ENCODE data around the gene TBX1.

The TBX1 gene

GRCh38 chr22:19770349-19771220, 10.0 kb downstream of the TBX1 start:
- TF ChIP-seq, protein P1, sequence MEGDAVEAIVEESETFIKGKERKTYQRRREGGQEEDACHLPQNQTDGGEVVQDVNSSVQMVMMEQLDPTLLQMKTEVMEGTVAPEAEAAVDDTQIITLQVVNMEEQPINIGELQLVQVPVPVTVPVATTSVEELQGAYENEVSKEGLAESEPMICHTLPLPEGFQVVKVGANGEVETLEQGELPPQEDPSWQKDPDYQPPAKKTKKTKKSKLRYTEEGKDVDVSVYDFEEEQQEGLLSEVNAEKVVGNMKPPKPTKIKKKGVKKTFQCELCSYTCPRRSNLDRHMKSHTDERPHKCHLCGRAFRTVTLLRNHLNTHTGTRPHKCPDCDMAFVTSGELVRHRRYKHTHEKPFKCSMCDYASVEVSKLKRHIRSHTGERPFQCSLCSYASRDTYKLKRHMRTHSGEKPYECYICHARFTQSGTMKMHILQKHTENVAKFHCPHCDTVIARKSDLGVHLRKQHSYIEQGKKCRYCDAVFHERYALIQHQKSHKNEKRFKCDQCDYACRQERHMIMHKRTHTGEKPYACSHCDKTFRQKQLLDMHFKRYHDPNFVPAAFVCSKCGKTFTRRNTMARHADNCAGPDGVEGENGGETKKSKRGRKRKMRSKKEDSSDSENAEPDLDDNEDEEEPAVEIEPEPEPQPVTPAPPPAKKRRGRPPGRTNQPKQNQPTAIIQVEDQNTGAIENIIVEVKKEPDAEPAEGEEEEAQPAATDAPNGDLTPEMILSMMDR (IDR thresholded peaks at IDR 0.05; ENCODE audit: insufficient read depth, low read length, missing control alignments), result no peak
- DNase-seq (ENCODE audit: low read depth, low spot score), result no peak
- CTCF ChIA-PET, result interaction anchor here (2.1 kb wide), 2 partner anchors 8 to 40 kb away, joined by 5 to 10 read pairs; no protein-coding TSS in a partner anchor
- POLR2A ChIA-PET, result interaction anchor here (0.6 kb wide), 1 partner anchor 60 kb away, joined by 4 read pairs; no protein-coding TSS in a partner anchor
- H3K4me3 ChIP-seq (ENCODE audit: low read depth, low read length), result no peak overlapping the region

- H3K4me3 ChIP-seq (ENCODE audit: low read depth, low read length), result no peak overlapping the region
- ChIA-PET POLR2A (no interaction called here), CTCF (interaction anchor here (1.2 to 2.1 kb wide), 4 partner anchors 10 to 132 kb away, joined by 3 to 10 read pairs (median 6); no protein-coding TSS in a partner anchor)
- TF ChIP-seq, protein P1 (IDR thresholded peaks at IDR 0.05; ENCODE audit: insufficient read depth, low read length, missing control alignments), result no peak
- DNase-seq (ENCODE audit: low read depth, low spot score), result no peak
Observed at GRCh38 chr22:19772422-19772672, 11.8 kb downstream of the TBX1 start.

GRCh38 chr22:19772673-19773469, 12.3 kb downstream of the TBX1 start:
- CTCF ChIA-PET, result interaction anchor here (1.2 to 2.1 kb wide), 4 partner anchors 9 to 137 kb away, joined by 3 to 6 read pairs (median 4); no protein-coding TSS in a partner anchor
- no peak for DNase-seq (ENCODE audit: low read depth, low spot score)
- no peak overlapping the region for H3K4me3 ChIP-seq (ENCODE audit: low read depth, low read length)
- POLR2A ChIA-PET, result no interaction called here
- TF ChIP-seq, protein P1 (IDR thresholded peaks at IDR 0.05; ENCODE audit: insufficient read depth, low read length, missing control alignments), result no peak

- TF ChIP-seq, protein P1 (IDR thresholded peaks at IDR 0.05; ENCODE audit: insufficient read depth, low read length, missing control alignments), result no peak
- POLR2A ChIA-PET, result no interaction called here
- H3K4me3 ChIP-seq (ENCODE audit: low read depth, low read length), result no peak overlapping the region
- no peak for DNase-seq (ENCODE audit: low read depth, low spot score)
- CTCF ChIA-PET, result interaction anchor here (1.2 to 2.0 kb wide), 3 partner anchors 9 to 137 kb away, joined by 3 to 6 read pairs (median 4); no protein-coding TSS in a partner anchor
Observed at GRCh38 chr22:19773470-19774040, 13.0 kb downstream of the TBX1 start.

- no peak for DNase-seq (ENCODE audit: low read depth, low spot score)
- ChIA-PET POLR2A (no interaction called here), CTCF (interaction anchor here (2.0 kb wide), 1 partner anchor 136 kb away, joined by 4 read pairs; no protein-coding TSS in a partner anchor)
Observed at GRCh38 chr22:19774628-19775027, 14.1 kb downstream of the TBX1 start.

More at GRCh38 chr22:19774628-19775027, 14.1 kb downstream of the TBX1 start:
- TF ChIP-seq, protein P1 (IDR thresholded peaks at IDR 0.05; ENCODE audit: insufficient read depth, low read length, missing control alignments), result no peak
- H3K4me3 ChIP-seq (ENCODE audit: low read depth, low read length), result no peak overlapping the region

Measured in AG04449 (cell line).